ENCODE results near the gene SYTL5.
"Not testable (repeated sequence)": the region's sequence is repeated elsewhere in the genome, so short reads cannot be mapped to it uniquely, and the experiment has no call there.

Gene SYTL5

DNA sequence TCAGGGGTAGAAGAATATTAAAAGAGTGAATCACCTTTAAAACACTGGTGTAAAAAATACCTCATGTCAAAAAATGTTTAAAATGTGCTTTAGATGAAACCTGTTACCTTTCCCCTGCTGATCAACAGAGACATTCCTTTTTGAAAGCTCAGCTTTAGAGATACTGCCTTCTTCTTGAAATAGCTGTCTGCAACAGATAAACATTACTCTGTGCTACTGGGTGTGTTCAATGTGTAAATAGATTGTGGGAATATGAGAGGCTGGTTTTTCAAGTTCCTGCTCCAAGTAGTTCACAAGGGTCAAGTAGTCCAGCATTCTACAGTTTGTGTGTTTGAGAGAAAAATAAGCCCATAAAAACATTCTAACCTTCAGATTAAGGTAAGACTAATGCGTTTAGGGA, at the start of gene SYTL5:
SYTL5 (plus strand) TSS at position 263 of the 400 bp plus-strand sequence. CDS start 27,337 bp downstream, outside the sequence.
- DNase-seq (ENCODE audit: low spot score), result no peak

DNA sequence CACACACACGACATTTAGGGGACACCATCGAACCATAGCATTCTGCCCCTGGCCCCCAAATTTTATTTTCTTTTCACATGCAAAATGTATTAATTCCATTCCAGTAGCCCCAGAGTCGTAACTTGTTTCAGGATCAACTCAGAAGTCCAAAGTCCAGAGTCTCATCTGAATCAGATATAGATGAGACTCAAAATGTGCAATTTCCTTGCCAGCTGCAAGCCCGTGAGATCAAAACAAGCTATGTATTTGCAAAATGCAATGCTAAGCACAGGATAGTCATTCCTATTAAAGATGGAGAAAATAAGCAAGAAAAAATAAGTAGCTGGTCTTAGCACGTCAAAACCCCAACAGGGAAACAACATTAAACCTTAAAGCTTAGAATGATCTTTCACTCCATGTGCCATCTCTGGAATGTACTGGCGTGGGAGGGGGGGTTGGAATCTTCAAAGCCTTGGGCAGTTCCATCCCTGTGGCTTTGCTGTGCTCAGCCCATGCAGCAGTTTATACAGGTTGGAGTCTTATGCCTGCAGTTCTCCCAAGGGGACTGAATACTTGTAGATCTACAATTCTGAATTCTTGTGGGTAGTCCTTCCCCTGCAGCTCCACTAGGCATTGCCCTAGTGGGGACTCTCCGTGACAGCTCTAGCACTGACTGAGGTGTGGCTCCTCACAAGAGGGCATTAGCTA, 47.7 kb upstream of the SYTL5 start:
- DNase-seq (ENCODE audit: low spot score), result peak; percentile 10

DNA sequence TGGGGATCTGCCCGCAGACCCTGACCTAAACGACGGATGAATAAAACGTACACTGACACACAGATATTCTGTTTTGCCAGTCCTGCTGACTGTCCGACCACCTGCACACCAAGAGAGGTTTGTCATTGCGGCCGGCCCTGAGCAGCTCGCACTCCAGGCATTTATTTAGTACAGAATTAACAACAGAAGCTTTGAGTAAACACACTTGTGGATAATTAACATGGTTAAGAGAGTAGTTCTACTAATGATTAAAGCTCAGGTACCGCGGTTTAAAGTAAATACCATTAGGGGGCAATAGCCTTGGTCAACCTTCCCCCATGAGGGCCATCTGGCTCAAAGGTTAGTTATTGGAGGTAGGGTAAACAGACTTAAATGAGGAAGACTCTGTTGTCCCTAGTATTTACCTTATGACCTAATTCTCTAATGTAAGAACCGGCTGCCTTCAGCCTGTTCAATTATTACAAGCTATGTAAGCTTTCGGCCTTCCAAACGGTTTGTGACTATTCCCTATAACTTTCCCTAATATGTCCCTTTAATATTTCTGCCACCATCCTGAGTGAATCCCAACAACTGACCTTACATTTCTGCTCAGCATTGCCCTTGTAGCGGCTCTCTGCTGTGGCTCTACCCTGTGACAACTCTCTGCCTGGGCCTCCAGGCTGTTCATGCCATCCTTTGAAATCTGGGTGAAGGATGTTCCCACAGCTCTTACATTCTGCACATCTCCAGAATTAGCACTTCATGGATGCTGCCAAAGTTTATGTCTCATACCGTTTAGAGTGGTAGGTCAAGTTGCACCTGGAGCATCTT, 46.9 kb upstream of the SYTL5 start:
- DNase-seq (ENCODE audit: low spot score), result no peak

DNA sequence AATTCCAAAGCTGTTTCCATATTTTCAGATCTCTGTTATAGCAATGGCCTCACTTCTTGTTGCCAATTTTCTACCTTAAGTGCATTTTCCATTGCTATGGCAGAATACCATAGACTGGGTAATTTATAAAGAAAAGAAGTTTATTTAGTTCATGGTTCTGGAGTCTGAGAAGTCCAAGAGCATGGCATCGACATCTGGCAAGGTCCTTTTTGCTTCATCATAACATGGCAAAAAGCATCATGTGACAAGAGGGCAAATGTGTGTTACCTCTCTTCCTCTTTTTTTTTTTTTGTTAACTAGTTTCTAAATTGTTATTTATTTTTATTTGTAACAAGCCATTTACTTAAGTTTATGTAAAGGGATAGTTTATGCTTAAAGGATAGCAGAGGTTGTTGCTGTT, 45.2 kb upstream of the SYTL5 start:
- no peak for DNase-seq (ENCODE audit: low spot score)

DNA sequence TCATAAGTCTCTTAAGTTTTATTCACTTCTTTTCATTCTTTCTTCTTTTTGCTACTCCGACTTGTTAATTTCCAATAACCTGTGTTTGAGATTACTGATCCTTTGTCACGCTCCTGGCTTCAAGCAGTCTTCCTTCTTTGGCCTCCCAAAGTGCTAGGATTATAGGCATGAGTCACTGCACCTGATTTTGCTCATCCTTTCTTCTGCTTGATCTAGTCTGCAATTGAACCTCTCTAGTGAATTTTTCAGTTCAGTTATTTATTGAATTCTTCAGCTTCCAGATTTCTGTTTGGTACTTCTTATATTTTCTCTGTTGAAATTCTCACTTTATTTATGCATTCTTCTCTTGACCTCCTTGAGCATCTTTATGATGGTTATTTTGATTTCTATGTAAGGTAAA, 38.6 kb upstream of the SYTL5 start:
- DNase-seq (ENCODE audit: low spot score), result no peak

DNA sequence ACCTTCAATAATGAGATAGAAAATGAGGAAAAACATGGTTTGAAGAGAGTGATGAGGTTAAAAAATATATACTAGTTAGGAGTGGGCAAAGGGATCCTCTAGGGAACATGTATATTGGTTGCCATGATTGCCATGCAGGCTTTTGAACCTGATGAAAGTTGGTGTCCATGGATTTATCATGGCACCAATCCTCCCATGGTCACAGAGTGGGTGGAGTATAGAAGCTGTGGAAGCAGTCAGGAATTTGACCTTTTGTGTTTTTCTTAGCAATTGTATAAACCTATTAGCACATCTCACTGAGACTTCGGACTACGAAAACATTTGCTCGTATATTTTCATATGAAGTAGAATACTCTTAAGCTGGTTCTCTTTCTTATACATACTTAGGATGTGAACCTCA, 30.9 kb upstream of the SYTL5 start:
- DNase-seq (ENCODE audit: low spot score), result no peak

DNA sequence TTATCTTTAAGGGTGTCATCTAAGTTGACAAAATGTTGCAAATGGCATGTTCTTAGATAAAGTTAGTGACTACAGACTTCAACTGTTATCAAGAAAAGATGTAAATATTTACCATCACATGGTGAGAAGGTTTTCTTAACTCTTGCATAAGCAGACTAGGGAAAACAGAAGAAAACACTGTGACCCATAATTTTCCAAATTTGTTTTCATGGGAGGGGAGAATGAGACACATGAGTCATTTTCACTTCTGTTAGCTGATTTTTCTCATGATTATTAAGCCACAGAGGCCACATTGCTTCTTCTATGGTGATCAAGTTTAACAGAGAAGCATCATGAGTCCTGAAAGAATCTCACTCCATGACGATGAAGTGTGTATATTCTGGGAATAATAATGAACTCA, 30.2 kb upstream of the SYTL5 start:
- DNase-seq (ENCODE audit: low spot score), result no peak

DNA sequence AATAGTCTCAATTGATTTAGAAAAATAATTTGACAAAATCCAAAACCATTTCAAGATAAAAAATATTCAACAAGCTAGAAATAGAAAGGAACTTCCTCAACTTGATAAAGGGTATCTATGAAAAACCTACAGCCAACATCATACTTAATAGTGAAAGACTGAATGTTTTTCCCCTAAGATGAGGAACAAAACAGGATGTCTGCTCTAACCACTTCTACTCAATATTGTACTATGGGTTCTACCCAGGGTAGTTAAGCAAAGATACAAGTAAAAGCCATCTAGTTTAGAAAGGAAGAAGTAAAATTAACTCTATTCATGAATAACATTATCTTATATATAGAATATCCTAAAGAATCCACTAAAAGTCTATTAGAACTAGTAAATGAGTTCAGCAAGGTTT, 21.5 kb upstream of the SYTL5 start:
- no peak for DNase-seq (ENCODE audit: low spot score)

DNA sequence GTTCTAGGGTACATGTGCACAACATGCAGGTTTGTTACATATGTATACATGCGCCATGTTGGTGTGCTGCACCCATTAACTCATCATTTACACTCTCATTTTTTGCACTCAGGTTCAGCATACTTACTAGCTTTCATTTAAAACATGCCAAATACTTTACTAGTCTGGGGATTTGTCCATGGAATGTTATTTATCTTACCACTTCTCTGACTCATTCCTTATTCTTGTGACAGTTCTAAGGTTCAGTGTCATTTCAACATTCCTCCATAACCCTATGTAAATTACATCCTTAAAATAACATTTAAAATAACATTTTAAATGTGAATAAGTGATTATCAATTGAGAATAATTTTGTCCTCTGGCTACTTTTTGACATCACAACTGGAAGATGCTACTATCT, 19.5 kb upstream of the SYTL5 start:
- DNase-seq (ENCODE audit: low spot score), result peak; percentile 23

DNA sequence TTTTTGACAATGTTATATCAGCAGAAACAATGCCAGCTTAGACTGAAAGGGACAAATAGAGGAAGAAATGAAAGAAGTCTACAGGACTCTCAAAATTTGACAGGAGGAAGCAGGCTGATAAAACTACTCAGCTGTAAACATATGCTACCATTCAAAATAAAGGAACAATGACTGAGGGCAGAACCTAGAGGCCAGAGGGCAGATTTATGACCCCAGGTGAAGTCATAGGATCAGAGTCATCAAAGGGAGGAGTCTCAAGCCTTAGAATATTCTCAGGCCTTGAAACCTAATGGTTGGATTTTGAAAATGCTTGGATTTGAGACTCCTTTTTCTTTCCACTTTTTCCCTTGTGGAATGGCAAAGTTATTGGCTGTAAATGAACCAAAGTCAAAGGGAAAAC, 17.0 kb upstream of the SYTL5 start:
- no peak for DNase-seq (ENCODE audit: low spot score)

DNA sequence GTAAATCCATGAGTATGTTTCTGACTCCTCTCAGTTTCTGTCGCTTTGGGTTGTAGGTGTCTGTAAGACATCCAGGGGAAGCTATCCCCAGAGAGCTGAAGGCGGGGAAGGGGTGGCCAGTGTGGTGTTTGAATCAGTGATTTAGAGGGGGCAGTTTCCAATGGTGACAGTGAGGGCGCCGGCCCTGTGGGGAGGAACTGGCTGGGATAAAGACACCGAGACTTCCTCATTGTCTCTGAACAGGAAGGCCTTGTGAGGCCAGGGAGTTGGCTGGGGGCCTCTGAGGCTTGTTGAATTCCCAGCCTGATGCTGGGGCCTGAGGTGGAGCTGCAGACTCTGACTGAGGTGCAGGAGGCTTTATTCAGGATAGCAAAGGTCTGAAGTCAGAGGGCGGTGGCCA, 15.1 kb upstream of the SYTL5 start:
- not testable (repeated sequence) for DNase-seq (ENCODE audit: low spot score)

DNA sequence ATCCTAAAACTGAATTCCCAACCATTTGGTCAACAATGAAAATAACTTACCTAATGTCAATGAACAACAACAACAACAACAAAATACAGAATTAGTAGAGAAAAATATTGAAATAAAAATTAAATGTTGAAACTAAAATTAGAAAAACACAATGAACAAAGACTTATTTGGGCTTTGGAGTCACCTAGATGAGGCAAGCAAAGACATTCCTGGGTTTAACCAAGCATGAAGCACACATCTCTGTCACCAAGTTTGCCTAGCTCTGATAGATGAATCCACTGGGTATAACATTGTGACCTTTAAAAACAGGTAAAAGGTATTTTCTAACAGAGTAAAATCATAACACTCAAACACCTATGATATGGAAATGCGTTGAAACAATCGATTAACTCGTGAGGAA, 13.2 kb upstream of the SYTL5 start:
- no peak for DNase-seq (ENCODE audit: low spot score)

DNA sequence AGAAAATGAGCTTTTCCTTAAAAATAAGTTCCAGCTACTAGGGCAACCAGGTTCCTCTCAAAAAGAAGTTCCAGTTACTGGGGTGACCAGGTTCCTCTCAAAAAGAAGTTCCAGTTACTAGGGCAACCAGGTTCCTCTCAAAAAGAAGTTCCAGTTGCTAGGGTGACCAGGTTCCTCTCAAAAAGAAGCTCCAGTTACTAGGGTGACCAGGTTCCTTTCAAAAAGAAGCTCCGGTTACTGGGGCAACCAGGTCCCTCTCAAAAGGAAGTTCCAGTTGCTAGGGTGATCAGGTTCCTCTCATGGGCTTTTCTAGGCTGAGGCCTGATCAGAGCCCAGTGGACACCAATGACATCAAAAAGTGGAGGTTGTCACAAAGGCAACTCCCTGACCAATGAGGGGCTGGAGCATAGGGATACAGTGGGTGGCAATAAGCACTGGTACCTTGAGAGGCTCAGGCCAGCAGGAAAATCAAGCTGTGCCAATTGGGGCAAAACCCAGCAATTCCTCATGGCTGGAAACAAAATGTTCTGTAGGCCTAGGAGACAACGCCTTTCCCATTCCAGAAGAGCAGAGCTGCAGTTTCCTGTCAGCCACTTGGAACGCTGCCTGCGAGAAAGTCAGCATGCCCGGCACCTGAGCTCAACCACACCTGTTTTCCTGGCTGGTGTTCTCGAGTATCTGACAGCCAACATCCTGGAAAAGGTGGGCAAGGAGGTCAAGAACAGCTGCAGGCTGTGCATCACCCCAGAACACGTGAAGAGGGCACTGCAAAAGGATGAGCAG, 12.3 kb upstream of the SYTL5 start:
- DNase-seq (ENCODE audit: low spot score), result no peak

DNA sequence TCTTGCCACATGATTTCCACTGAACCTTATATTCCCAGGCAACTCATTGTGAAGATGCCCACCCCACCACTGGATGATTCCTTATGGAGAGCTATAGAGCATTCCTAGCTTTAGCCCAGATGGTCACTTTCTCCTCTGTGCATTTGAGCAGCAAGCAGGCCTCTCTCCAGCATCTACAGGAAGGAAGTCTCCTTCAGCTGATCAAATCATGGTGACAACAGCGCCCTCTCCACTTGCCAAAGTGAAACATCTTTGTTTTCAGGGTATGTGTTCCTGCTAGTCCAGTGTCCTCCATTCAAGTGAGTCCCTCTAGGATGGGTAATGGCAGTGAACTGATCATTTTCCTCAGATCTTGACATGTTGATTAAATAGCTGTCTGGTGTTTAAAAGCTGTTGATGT, 10.9 kb upstream of the SYTL5 start:
- DNase-seq (ENCODE audit: low spot score), result no peak

DNA sequence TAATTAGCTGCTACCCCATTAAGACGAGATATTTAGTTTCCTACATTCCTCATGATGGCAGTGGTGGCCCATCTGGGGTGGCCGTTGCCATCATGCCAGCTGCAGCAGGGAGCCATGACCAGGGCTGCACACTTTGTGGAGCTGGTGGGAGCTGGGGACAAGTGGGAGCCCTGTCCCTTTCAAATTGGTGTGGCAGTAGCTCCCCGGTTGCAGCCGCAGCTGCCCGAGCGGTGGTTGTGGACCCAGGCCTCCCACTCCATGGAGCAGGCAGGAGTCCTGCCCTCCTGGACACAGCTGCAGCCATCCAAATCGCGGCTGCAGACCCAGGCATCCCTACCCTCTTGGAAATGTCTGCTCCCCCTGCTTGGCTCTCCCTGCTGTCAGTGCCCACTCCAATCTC, 9.3 kb upstream of the SYTL5 start:
- no peak for DNase-seq (ENCODE audit: low spot score)

DNA sequence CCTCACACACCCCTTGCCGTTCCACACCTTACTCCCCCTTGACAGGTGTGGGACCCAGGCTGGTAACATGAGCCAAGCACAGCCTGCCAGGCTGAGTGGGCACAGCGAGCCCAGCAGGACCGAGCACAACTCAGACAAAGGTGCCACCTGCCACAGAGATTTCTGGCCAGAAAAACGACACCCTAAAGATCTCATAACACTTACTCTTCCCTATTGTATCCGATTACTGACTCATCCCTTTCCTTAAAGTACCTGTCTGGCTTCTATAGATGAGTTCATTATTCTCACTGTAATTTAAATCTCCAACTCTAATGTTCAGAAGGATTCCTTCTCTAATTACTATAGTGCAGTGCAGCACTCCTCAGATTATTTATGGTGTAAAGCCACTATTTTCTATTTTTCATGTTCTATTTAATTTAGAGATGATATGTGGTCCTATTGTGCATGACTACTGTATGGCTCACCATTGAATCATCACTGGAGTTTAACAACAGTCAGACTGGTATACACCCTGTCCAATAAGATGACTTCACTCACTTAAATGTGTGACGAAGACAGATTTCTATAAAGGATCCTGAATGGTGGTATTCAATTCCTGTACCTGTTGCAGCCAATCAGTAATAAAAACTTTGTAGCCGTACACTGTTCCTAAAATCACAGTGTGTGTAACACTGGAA, 7.6 kb upstream of the SYTL5 start:
- DNase-seq (ENCODE audit: low spot score), result peak; percentile 15

DNA sequence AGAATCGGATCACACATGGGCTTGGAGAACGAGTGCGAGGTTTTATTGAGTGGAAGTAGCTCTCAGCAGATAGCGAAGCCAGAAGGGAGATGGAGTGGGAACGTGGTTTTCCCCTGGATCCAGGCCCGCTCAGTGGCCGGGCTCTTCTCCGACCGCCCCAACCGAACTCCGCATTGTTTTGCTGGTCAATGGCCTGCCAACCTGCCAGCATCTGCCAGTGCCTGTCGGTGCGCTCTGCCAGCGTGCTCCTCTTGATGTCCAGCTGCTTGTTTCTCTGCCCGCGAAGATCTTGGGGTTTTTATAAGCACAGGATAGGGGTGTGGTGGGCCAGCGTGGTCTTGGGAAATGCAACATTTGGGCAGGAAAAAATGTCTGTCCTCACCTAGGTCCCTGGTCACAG, 5.6 kb upstream of the SYTL5 start:
- no peak for DNase-seq (ENCODE audit: low spot score)

DNA sequence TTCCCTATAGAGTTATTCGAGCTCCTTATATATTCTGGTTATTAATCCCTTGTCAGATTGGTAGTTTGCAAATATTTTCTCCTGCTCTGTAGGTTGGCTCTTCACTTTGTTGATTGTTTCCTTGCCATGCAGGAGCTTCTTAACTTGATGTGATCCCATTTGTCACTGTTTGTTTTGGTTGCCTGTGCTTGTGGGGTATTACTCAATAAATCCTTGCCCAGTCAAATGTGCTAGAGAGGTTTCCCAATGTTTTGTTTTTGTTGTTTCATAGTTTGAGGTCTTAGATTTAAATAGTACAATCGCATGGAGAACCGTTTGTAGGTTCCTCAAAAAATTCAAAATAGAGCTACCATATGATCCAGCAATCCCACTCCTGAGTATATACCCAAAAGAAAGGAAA, 2.3 kb upstream of the SYTL5 start:
- DNase-seq (ENCODE audit: low spot score), result no peak

DNA sequence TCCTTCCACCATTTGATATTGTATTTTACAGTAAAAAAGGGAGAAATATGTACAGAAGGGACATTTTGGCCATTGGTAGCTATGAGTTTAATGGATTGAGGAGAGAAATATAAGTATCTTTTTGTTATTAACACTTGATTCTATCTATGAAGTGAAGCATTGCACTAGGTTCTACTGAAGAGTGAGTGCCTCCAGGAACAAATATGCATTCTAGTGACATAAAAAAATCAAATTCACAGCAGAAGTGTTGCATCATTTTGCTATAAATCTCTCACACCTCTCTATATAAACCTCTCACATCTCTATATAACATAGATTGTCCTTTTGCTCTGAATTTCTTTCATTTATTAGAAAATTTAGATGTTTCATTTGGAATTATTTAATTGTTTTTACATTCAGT, 425 bp downstream of the SYTL5 start:
- no peak for DNase-seq (ENCODE audit: low spot score)

DNA sequence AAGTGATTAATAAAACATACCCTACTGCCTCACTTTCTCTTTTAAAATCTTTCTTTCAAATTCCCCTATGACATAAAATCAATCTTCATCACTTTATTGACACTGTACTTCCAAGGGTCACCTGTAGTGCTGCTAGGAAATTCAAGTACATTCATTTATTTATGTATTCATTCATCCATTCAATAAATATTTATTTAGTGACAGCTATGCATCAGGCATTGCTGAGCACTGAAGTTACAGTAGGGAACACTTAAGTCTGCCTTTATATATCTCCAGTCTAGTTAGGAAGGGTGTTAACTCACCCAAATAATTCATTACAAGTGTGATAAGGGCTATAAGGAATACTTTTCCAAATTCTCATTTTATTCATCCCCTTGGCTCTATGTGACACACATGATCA, 2.3 kb downstream of the SYTL5 start:
- DNase-seq (ENCODE audit: low spot score), result no peak

DNA sequence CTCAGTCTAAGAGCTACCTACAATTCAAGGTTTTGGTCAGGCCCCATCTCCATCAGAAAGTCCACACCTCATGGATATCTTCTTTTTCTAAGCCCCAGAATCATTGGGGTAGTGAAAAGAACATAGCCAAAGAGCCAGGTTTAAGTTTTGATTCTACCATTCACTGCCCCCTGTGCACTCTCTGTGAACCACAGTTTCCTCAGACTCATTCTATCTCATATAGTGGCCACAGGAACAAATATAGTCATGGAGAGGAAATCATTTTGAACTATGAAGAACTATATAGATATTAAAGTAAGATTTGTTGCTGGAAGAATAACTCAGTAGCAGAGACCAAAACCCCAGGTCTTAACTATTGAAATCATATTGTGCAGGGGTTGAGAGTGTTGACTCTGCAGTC, 3.3 kb downstream of the SYTL5 start:
- no peak for DNase-seq (ENCODE audit: low spot score)

DNA sequence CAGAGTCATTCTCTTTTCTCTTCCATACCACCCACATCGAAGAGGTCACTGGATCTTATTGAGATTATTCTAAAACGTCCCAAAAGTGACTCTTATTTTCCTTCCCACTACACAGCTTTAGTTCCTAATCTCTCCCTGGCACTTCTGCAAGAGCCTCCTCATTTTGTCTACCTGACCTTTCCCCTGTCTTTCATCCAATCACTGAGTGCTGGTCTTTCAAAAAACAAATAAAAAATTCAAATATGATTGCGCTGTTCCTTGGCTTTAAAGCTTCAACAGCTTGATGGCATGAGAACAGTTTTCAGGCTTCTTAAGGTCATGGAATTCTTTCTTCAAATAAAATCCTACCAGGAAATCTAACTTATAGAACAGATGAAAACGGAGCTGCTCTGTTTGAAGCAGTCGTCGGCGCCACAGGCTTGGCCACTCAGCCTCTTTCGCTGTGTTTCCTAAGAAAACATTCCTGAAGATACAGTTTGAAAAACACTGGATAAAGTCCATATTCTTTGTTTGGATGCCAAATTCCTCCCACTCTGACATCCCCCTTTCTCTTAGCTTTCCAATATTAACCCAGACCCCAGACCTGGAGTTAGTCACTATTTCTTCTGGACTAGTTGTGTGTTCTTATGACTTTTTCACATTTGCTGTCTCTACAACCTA, 12.5 kb downstream of the SYTL5 start:
- DNase-seq (ENCODE audit: low spot score), result no peak
